ENCODE data around the gene ABAT.
"Not testable (repeated sequence)": the region's sequence is repeated elsewhere in the genome, so short reads cannot be mapped to it uniquely, and the experiment has no call there.

The ABAT gene

DNA sequence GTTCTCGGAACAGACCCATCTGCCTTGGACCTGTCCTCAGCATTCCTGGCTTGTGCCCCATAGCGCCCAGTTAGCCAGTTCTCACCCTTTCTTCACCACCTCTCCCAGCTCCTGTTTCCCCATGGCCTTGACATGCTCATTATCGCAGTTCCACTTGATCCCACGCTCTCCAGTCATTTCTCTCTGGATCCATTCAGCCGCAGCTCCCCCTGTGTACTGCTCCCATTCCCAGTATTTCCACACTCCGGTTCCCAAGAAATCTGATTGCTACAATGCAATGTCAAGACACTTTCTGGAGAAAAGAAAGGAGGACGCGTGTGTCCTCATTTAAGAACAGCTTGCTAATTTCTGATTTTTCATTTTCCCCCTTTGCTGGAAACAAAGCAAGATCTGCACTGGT is 67.7 kb downstream of the ABAT start:
- no peak for DNase-seq (ENCODE audit: low spot score)

DNA sequence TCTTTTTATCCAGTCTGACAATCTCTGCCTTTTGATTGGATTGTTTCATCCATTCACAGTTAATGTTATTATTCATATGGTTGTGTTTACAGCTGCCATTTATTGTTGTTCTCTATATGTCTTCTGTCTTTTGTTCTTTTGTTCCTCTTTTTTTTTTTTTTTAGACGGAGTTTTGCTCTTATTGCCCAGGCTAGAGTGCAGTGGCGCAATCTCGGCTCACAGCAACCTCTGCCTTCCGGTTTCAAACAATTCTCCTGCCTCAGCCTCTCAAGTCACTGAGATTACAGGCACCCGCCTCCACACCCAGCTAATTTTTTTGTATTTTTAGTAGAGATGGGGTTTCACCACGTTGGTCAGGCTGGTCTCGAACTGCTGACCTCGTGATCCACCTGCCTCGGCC is 74.5 kb downstream of the ABAT start:
- DNase-seq (ENCODE audit: low spot score), result not testable (repeated sequence)

DNA sequence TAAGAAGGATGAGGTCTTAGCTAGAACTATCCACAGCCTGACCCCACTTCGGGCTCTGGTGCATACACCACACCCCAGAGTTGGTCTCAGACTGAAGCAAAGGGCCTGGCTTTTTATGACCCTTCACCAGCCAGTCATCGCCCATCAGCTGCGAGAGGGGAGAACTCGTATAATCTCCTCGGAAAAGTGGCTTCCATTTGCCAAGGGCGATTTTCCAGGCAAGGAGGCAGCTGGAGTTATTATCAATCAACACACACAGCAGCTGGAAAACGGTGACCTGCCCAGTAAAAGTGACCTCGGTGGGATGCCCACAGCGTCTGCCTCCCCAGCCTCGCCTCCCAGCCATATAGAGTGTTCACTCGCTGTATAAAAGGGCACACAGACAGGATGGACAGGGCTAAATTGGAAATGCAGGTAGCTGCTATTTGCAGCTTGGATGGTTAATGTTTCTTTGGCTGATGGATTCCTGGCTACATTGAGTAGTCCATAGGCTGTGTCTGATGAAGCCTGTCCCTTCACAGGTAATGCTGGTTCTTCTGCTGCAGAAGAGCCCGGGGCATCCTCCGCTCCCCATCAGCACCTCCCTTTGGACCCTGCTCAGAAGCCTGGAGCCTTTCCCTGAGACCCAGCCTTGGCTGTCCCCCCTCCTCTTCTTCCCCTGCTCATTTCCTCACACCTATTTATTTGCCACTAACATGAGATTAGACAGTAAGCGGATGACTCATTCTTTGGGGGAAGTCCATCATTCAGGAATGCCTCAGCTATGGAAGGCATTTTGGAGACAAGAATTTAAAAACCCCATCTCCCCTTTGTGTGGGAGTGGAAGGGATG is 77.3 kb downstream of the ABAT start:
- DNase-seq (ENCODE audit: low spot score), result no peak

DNA sequence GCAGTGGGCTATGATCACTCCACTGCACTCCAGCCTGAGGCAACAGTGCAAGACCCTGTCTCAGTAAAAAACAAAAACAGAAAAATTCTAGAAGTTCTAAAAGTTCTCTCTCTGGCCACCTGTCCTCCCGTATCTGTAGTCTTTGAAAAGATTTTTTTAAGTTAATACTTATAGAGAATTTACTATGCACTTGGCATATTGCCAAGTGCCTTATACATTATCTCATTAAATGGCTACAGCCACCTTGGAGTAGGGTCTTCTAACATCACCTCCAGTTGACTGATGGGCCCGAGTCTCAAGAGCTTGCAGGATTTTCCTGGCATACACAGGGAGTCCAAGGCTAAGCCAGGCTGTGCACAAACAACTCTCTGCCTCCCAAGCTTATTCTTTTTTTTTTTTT is 78.3 kb downstream of the ABAT start:
- DNase-seq (ENCODE audit: low spot score), result no peak

DNA sequence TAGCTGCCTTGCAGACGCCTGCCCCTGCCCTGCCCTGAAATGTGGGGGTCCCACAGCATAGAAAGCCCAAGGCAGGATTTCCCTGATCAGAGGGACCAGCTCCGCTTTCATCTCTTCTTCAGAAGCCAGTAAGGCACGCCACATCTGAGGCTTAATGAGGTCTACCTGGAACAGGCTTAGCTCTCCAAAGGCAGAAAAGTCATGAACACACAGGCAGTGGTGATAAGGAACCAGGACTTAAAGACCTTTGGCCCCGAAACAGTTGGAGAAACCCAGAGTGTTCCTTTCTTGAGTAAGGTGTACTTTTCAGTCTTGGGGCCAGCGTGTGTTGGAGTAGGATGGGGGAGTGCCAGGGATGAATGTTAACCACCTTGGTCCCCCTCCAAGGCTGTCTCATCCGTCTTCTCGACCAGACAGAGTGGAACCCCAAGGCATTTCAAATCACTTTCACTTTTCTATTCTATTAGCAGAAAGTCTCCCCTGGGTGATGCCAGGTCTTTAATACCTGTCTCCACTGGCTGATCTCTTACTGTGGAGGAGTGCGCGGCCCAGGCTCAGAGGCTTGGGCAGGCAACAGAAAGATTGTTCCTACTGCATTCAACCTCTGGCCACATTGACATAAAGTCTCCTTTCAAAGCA is 79.1 kb downstream of the ABAT start:
- no peak for DNase-seq (ENCODE audit: low spot score)

DNA sequence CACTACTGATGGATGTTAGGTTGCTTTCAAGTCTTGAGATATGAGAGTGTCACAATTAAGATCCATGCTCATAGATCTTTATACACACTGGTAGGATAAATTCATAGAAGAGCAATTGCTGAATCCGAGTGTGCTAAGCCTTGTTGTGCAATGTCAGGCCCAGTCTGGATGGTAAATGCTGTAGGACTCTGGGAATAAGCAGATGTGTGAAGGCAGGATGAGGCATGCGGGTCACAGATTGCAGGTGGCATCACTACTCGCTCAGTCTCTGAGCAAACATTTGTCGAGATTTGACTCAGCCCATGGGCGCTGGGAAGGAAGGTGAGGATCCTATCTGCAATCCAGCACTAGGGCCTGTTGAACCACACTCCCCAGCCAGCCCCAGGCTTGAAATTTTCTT is 82.3 kb downstream of the ABAT start:
- DNase-seq (ENCODE audit: low spot score), result no peak

DNA sequence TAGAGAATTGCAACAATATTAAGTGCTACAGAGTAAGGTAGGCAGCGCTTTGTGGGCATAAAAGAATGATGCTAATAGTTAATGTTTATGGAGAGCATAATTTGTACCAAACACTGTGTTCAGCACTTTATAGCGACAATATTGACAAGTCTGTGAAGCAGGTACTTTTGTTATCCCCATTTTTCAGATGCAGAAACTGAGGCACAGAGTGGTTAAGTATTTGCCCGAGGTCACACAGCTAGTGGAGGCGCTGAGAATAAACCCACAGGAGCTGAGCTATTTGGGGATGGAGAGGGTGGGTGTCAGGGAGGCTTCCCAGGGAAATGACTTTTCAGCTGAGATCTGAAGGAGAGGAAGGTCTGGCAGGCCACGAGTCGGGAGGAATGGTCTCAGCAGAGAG is 83.6 kb downstream of the ABAT start:
- no peak for DNase-seq (ENCODE audit: low spot score)

DNA sequence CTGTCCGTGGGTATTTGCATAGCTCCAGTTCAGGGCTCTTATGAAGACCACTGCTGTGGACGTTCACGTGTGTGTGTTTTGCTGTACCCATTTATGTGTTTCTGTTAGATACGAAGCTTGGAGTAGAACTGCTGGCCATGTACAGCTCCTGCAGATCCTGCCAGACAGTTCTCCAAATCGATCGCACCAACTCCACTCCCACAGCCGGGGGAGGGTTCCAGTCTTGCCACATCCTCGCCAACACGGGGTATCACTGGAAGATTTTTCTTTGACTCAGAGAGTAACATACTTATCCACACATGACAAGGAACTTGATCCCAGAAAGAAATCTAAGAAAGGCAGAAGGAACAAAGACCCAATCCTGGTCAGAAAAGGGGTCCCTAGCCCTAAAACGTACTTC is 85.6 kb downstream of the ABAT start:
- no peak for DNase-seq (ENCODE audit: low spot score)

DNA sequence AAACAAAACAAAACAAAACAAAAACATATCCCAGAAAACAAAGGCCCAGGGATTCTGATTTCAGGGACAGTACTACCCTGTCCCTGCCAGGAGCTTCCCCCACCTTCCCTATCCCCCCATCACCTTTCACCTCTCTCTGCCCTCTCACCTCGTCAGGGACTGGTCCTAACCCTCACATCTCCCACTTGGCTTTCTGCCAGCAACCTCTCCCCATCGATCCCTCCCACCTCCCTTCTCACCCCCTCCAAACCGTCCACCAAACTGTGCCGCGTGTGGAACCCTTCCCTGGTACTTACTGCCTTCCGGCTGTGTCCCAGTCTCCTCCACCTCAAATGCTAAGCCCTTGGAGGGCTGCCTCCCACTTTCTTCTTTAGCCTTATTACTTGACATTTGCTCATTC is 86.7 kb downstream of the ABAT start:
- no peak for DNase-seq (ENCODE audit: low spot score)

DNA sequence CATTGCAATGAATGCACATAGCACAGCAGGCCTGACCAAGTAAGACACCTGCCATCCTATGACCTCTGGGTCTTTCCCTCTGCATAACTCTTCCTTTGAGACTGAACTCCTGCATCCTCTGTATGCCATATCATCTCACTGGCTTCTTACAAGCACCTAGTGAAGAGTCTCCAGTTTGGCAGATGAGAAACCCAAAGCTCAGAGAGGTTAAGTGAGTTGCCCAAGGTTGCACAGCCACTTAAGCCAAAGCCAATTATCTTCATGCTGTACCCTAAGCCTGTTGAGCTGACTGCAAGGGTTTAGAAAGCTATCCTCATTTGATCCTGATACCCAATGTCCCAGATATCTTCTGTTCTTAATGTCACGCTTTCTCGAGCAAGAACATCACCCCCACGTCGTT is 87.8 kb downstream of the ABAT start:
- DNase-seq (ENCODE audit: low spot score), result no peak

DNA sequence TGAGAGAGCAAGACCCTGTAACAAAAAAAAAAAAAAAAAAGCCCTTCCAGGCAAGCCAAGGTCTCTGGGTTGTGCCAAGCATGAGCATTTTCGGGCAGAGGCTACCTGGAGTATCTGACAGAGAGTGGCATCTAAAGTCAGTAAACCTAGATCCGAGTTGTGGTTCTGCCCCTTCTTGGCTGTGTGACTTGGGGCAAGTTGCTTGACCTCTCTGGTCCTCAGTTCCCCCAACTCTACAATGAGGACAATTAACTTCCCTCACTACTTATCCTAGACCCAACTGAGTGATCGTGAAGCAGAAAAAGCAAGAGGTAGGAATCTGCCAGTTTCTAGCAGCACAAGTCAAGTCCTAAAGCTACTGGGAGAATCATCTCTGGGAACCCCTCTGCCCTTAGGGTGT is 88.7 kb downstream of the ABAT start:
- no peak for DNase-seq (ENCODE audit: low spot score)

DNA sequence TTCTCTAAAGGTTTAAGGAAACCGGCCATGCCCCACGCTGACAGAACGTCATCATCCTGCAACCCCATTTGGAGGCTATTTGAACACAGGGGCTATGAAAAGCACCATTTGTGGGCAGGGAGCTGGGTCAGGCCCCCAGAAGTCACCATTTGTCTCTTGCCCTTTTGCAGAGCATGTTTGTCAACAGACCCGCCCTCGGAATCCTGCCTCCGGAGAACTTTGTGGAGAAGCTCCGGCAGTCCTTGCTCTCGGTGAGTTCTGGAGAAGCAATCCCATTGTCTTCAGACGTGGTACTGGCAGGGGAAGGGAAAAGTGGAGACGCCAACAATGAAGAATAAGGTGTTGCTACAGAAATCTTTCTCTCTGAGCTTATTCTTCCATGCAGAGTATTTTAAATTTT is 89.5 kb downstream of the ABAT start:
- DNase-seq (ENCODE audit: low spot score), result no peak

DNA sequence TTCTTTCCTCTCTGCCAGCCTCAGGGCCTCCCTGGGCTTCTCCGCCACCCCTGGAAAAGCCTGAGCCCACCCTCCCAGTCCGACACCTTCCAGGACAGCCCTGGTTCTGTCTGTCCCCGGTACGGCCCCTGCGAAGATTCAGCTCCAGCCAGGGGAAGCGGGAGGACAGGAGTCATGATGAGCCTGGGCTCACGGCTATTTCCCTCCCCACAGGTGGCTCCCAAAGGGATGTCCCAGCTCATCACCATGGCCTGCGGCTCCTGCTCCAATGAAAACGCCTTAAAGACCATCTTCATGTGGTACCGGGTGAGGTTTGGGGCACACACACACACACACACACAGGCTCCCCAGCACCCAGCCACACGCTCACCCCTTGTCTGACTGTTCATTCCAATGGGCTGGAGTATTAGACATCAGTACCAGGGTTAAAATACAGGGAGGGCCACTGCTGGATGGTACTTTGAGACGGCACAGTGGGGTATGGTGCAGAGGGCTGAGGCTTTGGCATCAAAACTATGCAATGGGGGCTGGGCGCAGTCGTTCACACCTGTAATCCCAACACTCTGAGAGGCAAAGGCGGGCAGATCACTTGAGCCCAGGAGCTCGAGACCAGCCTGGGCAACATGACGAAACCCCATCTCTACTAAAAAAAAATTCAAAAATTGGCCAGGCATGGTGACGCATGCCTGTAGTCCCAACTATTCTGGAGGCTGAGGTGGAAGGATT is 90.3 kb downstream of the ABAT start:
- DNase-seq (ENCODE audit: low spot score), result no peak

DNA sequence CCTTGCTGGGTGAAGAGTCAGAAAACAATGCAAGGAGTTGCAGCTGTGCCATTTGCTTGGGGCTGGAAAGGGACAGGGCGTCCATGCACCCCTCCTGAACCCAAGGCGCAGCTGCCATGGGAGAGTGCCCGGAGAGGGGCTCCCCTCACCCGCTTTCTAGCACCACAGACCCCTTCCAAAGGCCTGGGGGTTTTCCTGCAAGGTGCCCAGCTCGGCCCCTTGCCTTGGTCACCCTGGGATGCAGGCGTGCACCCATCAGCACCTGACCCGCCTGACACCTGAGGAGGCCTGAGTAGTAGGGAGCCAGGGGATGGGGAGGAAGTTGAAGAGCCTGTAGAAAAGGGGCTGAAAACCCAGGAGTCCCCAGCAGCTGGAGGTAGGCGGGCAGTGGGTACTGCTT is 92.8 kb downstream of the ABAT start:
- no peak for DNase-seq (ENCODE audit: low spot score)

DNA sequence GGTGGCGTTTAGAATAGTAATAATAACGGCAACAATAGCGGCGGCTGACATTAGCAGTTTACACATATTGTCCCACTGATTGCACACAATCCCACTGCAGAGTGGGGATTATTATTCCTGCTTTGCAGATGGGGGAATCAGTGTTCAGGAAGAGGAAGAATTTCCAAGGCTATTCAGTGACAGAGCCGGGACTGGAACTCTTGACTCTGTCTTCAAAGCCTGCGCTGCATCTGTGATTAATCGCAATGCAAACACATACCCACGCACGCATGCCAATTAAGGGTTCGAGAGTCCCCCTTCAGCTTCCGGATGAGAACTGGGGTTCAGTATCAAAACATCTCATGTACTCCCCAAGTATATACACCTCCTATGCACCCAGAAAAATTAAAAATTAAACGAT is 93.9 kb downstream of the ABAT start:
- no peak for DNase-seq (ENCODE audit: low spot score)

DNA sequence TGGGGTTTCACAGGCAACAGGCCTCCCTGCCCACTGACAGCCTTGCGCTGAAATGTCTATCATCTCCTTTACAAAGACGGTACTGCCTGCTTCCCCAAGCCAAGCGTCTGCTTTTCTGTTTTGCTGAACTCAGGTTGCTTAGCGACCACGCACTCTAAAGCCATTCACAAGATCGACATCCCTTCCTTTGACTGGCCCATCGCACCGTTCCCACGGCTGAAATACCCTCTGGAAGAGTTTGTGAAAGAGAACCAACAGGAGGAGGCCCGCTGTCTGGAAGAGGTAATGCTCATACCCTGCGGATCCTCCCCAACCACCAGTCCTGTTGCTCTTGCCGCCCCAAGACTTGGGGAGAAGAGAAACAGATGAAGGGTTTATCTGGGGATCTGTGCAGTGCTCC is 94.3 kb downstream of the ABAT start:
- DNase-seq (ENCODE audit: low spot score), result no peak

DNA sequence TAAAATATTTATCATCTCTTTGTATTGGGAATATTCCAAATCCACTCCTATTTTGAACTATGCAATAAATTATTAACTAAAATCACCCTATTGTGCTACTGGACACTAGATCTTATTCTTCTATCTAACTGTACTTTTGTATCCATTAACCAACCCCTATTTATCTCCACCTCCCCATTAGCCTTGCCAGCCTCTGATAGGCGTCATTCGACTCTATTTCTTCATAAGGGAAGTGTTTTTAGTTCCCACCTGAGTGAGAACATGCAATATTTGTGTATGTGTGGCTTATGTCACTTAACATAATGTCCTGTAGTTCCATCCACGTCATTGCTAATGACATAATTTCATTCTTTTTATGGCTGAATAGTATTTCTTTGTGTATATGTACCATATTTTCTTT is 99.1 kb downstream of the ABAT start:
- DNase-seq (ENCODE audit: low spot score), result no peak

DNA sequence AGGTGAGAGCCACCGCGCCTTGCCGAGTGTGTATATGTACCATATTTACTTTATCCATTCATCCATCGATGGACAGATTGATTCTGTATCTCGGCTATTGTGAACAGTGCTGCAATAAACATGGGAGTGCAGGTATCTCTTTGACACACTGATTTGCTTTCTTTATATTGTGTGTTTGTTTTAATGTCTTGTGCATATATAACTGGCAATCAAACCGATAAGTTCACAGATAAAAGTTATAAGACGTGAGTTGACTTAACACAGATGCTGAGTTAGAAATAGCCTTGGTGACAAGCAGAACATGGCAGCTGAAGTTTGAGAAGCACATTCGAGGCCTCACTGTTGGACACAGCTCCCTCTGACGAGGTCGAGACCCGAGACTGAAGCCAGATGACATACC is 99.8 kb downstream of the ABAT start:
- DNase-seq (ENCODE audit: low spot score), result no peak

DNA sequence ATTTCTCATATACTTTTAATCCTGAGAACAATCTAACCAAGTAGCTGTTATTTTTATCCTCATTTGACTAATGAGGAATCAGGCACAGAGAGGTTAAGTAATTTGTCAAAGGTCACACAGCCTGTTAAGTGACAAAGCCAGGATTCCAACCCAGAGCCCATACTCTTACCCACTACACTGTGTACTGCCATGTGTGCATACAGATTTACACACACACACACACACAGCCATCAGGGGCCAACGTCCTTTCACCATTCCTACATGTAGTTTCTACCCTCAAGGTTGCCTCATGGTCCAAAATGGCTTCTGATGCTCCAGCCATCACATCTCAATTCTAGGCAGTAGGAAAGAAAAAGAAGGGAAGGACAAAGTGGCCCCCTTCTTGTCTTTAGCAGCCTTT is 100.9 kb downstream of the ABAT start:
- DNase-seq (ENCODE audit: low spot score), result no peak

DNA sequence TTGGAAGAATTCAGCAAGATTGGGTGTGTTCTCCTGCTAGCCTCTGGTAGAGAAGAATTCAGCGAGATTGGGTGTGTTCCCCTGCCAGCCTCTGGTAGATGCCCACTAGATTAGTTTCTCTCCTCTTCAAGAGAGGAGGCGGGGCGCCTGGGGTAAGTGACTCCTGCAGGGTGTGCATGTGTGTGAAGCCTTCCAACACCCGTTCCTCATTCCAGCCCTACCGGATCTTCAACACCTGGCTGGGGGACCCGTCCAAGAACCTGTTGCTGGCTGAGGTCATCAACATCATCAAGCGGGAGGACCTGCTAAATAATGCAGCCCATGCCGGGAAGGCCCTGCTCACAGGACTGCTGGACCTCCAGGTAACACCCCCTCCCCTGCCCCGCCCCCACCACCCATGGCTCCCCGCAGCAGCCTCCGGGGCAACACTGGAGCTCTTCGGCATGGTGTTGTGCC is 101.7 kb downstream of the ABAT start:
- no peak for DNase-seq (ENCODE audit: low spot score)

DNA sequence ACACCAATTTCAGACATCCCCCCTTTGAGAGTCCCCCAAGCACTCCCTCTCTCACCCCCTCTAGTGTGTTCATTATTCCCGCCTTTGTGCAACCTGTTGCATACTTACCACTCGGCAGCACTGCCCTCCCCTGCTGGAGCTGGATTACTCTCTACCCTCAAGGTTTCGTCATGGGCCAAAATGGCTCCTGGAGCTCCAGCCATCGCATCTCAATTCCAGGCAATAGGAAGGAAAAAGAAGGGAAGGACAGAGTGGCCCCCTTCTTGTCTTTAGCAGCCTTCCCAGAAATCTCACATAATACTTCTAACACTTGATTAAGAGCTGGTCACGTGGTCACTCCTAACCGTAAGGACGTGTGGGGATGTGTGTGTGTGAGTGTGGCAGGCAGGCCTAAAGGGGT is 102.8 kb downstream of the ABAT start:
- no peak for DNase-seq (ENCODE audit: low spot score)

DNA sequence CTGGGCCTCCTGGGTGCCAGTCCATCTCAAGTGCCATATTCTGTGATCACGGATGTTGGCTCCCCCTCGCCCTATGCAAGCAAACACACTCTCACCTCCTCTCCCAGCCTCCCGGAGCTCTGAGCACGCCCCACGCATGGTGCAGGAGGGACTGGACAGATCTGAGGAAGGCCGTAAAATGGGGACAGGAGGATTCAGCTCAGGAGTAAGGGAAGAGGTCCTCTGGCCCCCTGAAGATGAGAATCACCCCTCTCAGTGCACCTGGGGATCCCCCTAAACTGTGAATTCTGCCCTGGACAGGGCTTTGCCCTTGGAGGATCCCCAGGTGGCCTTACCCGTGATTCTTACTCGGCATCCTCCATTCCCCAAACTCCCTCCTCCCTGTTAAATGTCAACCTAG is 107.4 kb downstream of the ABAT start:
- no peak for DNase-seq (ENCODE audit: low spot score)

DNA sequence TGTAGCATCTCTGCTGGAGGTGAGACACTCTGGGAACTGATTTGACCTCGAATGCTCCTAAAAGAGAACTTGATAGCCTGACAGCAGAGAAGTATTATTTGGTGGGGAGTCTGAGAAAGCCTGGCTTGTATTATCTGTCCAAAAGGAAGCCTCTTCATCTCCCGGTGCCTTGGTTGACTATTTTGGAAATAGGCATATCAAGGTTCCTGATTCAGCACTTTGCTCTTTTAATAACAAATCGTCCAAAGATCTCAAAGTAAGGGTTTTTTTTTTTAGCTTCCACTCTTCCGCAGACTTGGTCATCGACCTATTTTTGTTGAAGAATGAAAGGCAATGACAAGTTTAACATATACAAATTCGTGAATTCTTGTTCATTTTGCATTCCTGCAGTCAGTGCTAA is 108.3 kb downstream of the ABAT start:
- no peak for DNase-seq (ENCODE audit: low spot score)

Data from germinal center (tissue), 1 donor.